ENCODE measurements around the gene LYSMD3. TPM values are rescaled to one million over a fixed set of nuclear protein-coding genes. Genes with fewer than 3 reads are reported as not detected.

LYSMD3 gene
- total RNA-seq, 1 donor from 2014 or later, result 19.8 TPM

- no peak for TF ChIP-seq CTCF (IDR thresholded peaks at IDR 0.05; ENCODE audit: borderline replicate concordance)
- H3K27ac ChIP-seq (replicated peaks), result no peak overlapping the region
- no peaks in the 10 kb centered on the region for H3K9me3 ChIP-seq (replicated peaks)
Measured at GRCh38 chr5:90475436-90475980, 53.9 kb downstream of the LYSMD3 start.

GRCh38 chr5:90474235-90475107 lies 54.9 kb downstream of the LYSMD3 start, which contains the start of the genes MBLAC2 and POLR3G:
Gene MBLAC2, minus strand, starts transcription at chr5:90474771. Its CDS starts 479 bp downstream, at chr5:90474292.
Gene POLR3G, plus strand, starts transcription at chr5:90474864. Its CDS starts 10,704 bp downstream, at chr5:90485568.
- peak; percentile 90 for DNase-seq
- intact Hi-C loops (cut with micrococcal nuclease), result loop anchor here (10.0 kb wide), 1 partner anchor 50 kb away; the partner anchor contains the start of gene LYSMD3
- H3K9me3 ChIP-seq (replicated peaks), result no peaks in the 10 kb centered on the region
- peaks cover 35% of the 10 kb centered on the region for H3K4me1 ChIP-seq
- no peaks in the 10 kb centered on the region for H3K27me3 ChIP-seq (ENCODE audit: low read depth)
- peak within 1 kb of the TSS; percentile 92 for H3K27ac ChIP-seq (replicated peaks)
- TF ChIP-seq CTCF (IDR thresholded peaks at IDR 0.05; ENCODE audit: borderline replicate concordance), result peak; percentile 67
- H3K36me3 ChIP-seq, result no peaks in the 10 kb centered on the region
- peak within 1 kb of the TSS; percentile 87 for H3K4me3 ChIP-seq

More at GRCh38 chr5:90475436-90475980, 53.9 kb downstream of the LYSMD3 start:
- H3K36me3 ChIP-seq, result no peaks in the 10 kb centered on the region
- peaks cover 35% of the 10 kb centered on the region for H3K4me1 ChIP-seq
- peak overlapping the region; percentile 87 for H3K4me3 ChIP-seq
- intact Hi-C loops (cut with micrococcal nuclease), result loop anchor here (10.0 kb wide), 1 partner anchor 49 kb away; the partner anchor contains the start of gene LYSMD3
- no peak for DNase-seq
- H3K27me3 ChIP-seq (ENCODE audit: low read depth), result no peaks in the 10 kb centered on the region

- no peak for DNase-seq
- Histone ChIP-seq H3K4me3 (peak overlapping the region; percentile 87), H3K9me3 (replicated peaks) (no peaks in the 10 kb centered on the region), H3K27me3 (ENCODE audit: low read depth) (no peaks in the 10 kb centered on the region), H3K27ac (replicated peaks) (peak overlapping the region; percentile 92), H3K36me3 (no peaks in the 10 kb centered on the region), H3K4me1 (peaks cover 35% of the 10 kb centered on the region)
- TF ChIP-seq CTCF (IDR thresholded peaks at IDR 0.05; ENCODE audit: borderline replicate concordance), result no peak
- intact Hi-C loops (cut with micrococcal nuclease), result loop anchor here (10.0 kb wide), 1 partner anchor 51 kb away; the partner anchor contains the start of gene LYSMD3
Measured at GRCh38 chr5:90473396-90474234, 55.8 kb downstream of the LYSMD3 start.

- intact Hi-C loops (cut with micrococcal nuclease), result loop anchor here (10.0 kb wide), 1 partner anchor 52 kb away; the partner anchor contains the start of gene LYSMD3
- no peak for DNase-seq
- no peaks in the 10 kb centered on the region for H3K9me3 ChIP-seq (replicated peaks)
- H3K27me3 ChIP-seq (ENCODE audit: low read depth), result no peaks in the 10 kb centered on the region
- TF ChIP-seq CTCF (IDR thresholded peaks at IDR 0.05; ENCODE audit: borderline replicate concordance), result no peak
- H3K27ac ChIP-seq (replicated peaks), result no peak overlapping the region
- H3K4me3 ChIP-seq, result peak overlapping the region; percentile 87
- no peaks in the 10 kb centered on the region for H3K36me3 ChIP-seq
- peaks cover 35% of the 10 kb centered on the region for H3K4me1 ChIP-seq
Measured at GRCh38 chr5:90472783-90473395, 56.5 kb downstream of the LYSMD3 start.

Other genes with a start within 250 kb of the LYSMD3 start
- 27.8 TPM for gene CETN3, start 119.8 kb downstream of the LYSMD3 start, total RNA-seq
- gene MBLAC2, start 54.8 kb downstream of the LYSMD3 start, total RNA-seq, result 3.6 TPM
- 0.88 TPM for gene POLR3G, start 54.7 kb downstream of the LYSMD3 start, total RNA-seq
- gene ADGRV1, start 29.2 kb upstream of the LYSMD3 start, total RNA-seq, result not detected